HepG2 (cell line): ENCODE results near the gene SMIM20. TPM values are rescaled to one million over a fixed set of nuclear protein-coding genes. Genes with fewer than 3 reads are reported as not detected.

Source experiments
- ATAC-seq: fragments of 200-7000 bp; cut with Tn5 transposase; 3 replicates; pipeline ENCODE4 v1.9.1; 2020; ENCODE audit warnings: mild to moderate bottlenecking, moderate library complexity
- Bru-seq: library from RNA; stranded (reverse); fragments of 400-500 nt; gene quantifications from one replicate; lab custom pipeline; 2021; lab: Mats Ljungman, UMichigan
- BruChase-seq, 2 experiments: library from RNA; stranded (reverse); fragments of 400-500 nt; gene quantifications; one replicate each; lab custom pipeline; 2021; lab: Mats Ljungman, UMichigan
- BruUV-seq: library from RNA; stranded (reverse); fragments of 400-500 nt; replicated peaks from 2 replicates; lab custom pipeline; 2021; lab: Mats Ljungman, UMichigan
- CTCF ChIA-PET: fragments of 300-600 bp; formaldehyde crosslinking; extraction: SDS; loops from one replicate; lab custom pipeline; 2021; ENCODE audit warnings: low total read pairs, inconsistent platforms, low intra/inter-chr PET ratio; lab: Yijun Ruan, JAX
- POLR2A ChIA-PET: fragments of 350-600 bp; sonication (Branson Sonifier 250); formaldehyde crosslinking; loops from one replicate; lab custom pipeline; 2020; ENCODE audit warnings: antibody characterized with exemption, inconsistent platforms; lab: Yijun Ruan, JAX
- DNase-seq: peaks from one replicate; pipeline ENCODE4 v3.0.0-alpha.2; 2015; ENCODE audit warnings: low spot score
- FAIRE-seq: peaks from 3 replicates; lab custom pipeline; 2011; peaks lifted over from hg19 to GRCh38; lab: Jason Lieb, UNC
- H2AFZ ChIP-seq: one replicate; pipeline ENCODE4 v1.6.1; 2011; ENCODE audit warnings: low read length, inconsistent platforms
- H3K27ac ChIP-seq: fragments of 300-600 bp; 3 replicates; pipeline ENCODE4 v1.8.0; 2011; ENCODE audit warnings: mixed run types, mild to moderate bottlenecking, mixed read lengths, low read length, inconsistent platforms; ENCODE audit not compliant: insufficient read depth; ENCODE audit errors: extremely low read length
- H3K27me3 ChIP-seq, 2 experiments: fragments of 200-600 bp in 1 of 2; 2 replicates in 1 of 2; 3 replicates in 1 of 2; pipeline versions ENCODE4 v1.6.0 to v1.8.0; 2011; ENCODE audit warnings: low read length in 2 of 2, mild to moderate bottlenecking in 2 of 2, moderate library complexity in 2 of 2, inconsistent platforms in 1 of 2; ENCODE audit not compliant: insufficient read depth in 2 of 2, control insufficient read depth in 1 of 2
- H3K36me3 ChIP-seq, 2 experiments: fragments of 200-600 bp in 1 of 2; replicated peaks in 1 of 2; 2 replicates in 1 of 2; 3 replicates in 1 of 2; pipeline versions ENCODE4 v1.5.1 to v1.8.0; 2011; ENCODE audit warnings: low read length in 2 of 2, inconsistent platforms in 1 of 2; ENCODE audit not compliant: insufficient read depth in 2 of 2, control insufficient read depth in 1 of 2
- H3K4me1 ChIP-seq: 2 replicates; pipeline ENCODE4 v1.5.1; 2012; ENCODE audit warnings: low read length, inconsistent platforms; ENCODE audit not compliant: insufficient read depth
- H3K4me2 ChIP-seq: 2 replicates; pipeline ENCODE4 v1.6.0; 2011; ENCODE audit warnings: low read depth, low read length, inconsistent platforms
- H3K4me3 ChIP-seq, 3 experiments: fragments of 200-600 bp in 1 of 3; sonication (generic), shearing (Covaris generic) in 1 of 3; replicated peaks in 1 of 3; 2 replicates each; pipeline ENCODE4 v1.5.1; 2011 to 2016; ENCODE audit warnings: low read length in 3 of 3, inconsistent platforms in 2 of 3, low read depth in 2 of 3, mild to moderate bottlenecking in 2 of 3, control low read depth in 1 of 3, mixed read lengths in 1 of 3; ENCODE audit not compliant: insufficient read depth in 1 of 3
- H3K79me2 ChIP-seq: one replicate; pipeline ENCODE4 v1.6.1; 2011; ENCODE audit warnings: low read length, inconsistent platforms; ENCODE audit not compliant: insufficient read depth
- H3K9ac ChIP-seq: 2 replicates; pipeline ENCODE4 v1.6.0; 2011; ENCODE audit warnings: mild to moderate bottlenecking, low read depth, low read length, inconsistent platforms; ENCODE audit not compliant: insufficient read depth
- H3K9me3 ChIP-seq: 2 replicates; pipeline ENCODE4 v1.5.1; 2012; ENCODE audit warnings: mild to moderate bottlenecking, low read length
- H4K20me1 ChIP-seq: 2 replicates; pipeline ENCODE4 v1.6.0; 2011; ENCODE audit warnings: inconsistent platforms, mild to moderate bottlenecking, low read length, moderate library complexity; ENCODE audit not compliant: insufficient read depth
- BHLHE40 ChIP-seq: IDR thresholded peaks from 2 replicates; pipeline ENCODE4 v1.6.1; 2011; ENCODE audit warnings: low read length, improper control_type of control experiment
- HHEX ChIP-seq: IDR thresholded peaks from 2 replicates; pipeline ENCODE4 v1.6.1; 2016; ENCODE audit warnings: control low read depth
- NR2F6 ChIP-seq, 2 experiments: IDR thresholded peaks; 2 replicates each; pipeline ENCODE4 v1.6.1; 2016; ENCODE audit warnings: antibody characterized with exemption in 1 of 2, mild to moderate bottlenecking in 1 of 2
- TOE1 ChIP-seq: sonication (generic); formaldehyde crosslinking; IDR thresholded peaks from 2 replicates; pipeline ENCODE4 v1.4.0; 2020; ENCODE audit warnings: mild to moderate bottlenecking, missing genetic modification reagents
- ZFP90 ChIP-seq: sonication (generic); formaldehyde crosslinking; IDR thresholded peaks from 2 replicates; pipeline ENCODE4 v1.8.0; 2022; ENCODE audit warnings: missing genetic modification reagents, mild to moderate bottlenecking, inconsistent platforms, borderline replicate concordance
- ZNF12 ChIP-seq: sonication (generic); formaldehyde crosslinking; IDR thresholded peaks from 2 replicates; pipeline ENCODE4 v1.5.0; 2020; ENCODE audit warnings: missing genetic modification reagents
- ZNF232 ChIP-seq: sonication (generic); formaldehyde crosslinking; IDR thresholded peaks from 2 replicates; pipeline ENCODE4 v1.4.0; 2020; ENCODE audit warnings: missing genetic modification reagents, borderline replicate concordance
- ZNF430 ChIP-seq: sonication (generic); formaldehyde crosslinking; IDR thresholded peaks from 2 replicates; pipeline ENCODE4 v1.9.0; 2021; ENCODE audit warnings: mild to moderate bottlenecking, missing genetic modification reagents
- ZNF646 ChIP-seq: sonication (generic); formaldehyde crosslinking; IDR thresholded peaks from 2 replicates; pipeline ENCODE4 v1.9.0; 2021; ENCODE audit warnings: mild to moderate bottlenecking, missing genetic modification reagents
- ZNF703 ChIP-seq: sonication (generic); formaldehyde crosslinking; IDR thresholded peaks from 2 replicates; pipeline ENCODE4 v1.5.1; 2020; ENCODE audit warnings: missing genetic modification reagents, mild to moderate bottlenecking, moderate library complexity, borderline replicate concordance
- ZSCAN31 ChIP-seq: sonication (generic); formaldehyde crosslinking; IDR thresholded peaks from 2 replicates; pipeline ENCODE4 v1.5.0; 2020; ENCODE audit warnings: low read depth, mild to moderate bottlenecking, missing genetic modification reagents
- WGBS: methylation state at CpG from one replicate; pipeline ENCODE4 v1.1.6; 2017; ENCODE audit warnings: low lambda C conversion rate; 5-methylcytosine and 5-hydroxymethylcytosine counted together
- in situ Hi-C: cut with HindIII; loops from 2 replicates; pipeline ENCODE4 v1.10.0; 2017; ENCODE audit warnings: low pct_unique_long_range_greater_than_20kb; ENCODE audit not compliant: extremely low pct_ligation_motif_present
- intact Hi-C: fragments of 100-400 bp; cut with micrococcal nuclease; formaldehyde crosslinking; loops from one replicate; pipeline ENCODE4 v1.10.0; 2022; ENCODE audit not compliant: unreplicated experiment
- long read RNA-seq, 2 experiments: library from RNA in 1 of 2; library from polyadenylated mRNA in 1 of 2; stranded (forward) in 1 of 2; unstranded in 1 of 2; transcript quantifications; one replicate each; pipeline ENCODE4 v2.0.0, GENCODE V29; 2019 to 2022
- polyA minus RNA-seq, 3 experiments: library from RNA; depleted of rRNA, polyadenylated mRNA; stranded (reverse); fragments of >200 nt; gene quantifications; 2 replicates each; pipeline ENCODE4 v1.2.3, GENCODE V29; 2011; ENCODE audit warnings: low replicate concordance in 1 of 3
- polyA plus RNA-seq, 8 experiments: library from polyadenylated mRNA; depleted of rRNA in 3 of 8; stranded (reverse) in 7 of 8; unstranded in 1 of 8; fragments of >200 nt; fragmentation: Illumina TruSeq in 4 of 8; extraction: Trizol in 4 of 8; gene quantifications; 2 replicates each; pipeline versions ENCODE4 v1.2.1 to v1.2.3, GENCODE V29; 2011 to 2016; ENCODE audit warnings: low read depth in 4 of 8, missing spikeins in 1 of 8, mixed read lengths in 1 of 8; ENCODE audit not compliant: insufficient read depth in 1 of 8
- total RNA-seq, 5 experiments: library from RNA; depleted of rRNA; stranded (reverse); fragments of >200 nt; fragmentation: Illumina TruSeq; extraction: Trizol; gene quantifications; 2 replicates each; pipeline ENCODE4 v1.2.3, GENCODE V29; 2016; ENCODE audit warnings: low read depth in 1 of 5

The SMIM20 gene
- total RNA-seq (2016; rRNA removed; fragmentation: Illumina TruSeq; extraction: Trizol) (30.2 and 36.3 TPM in 2 replicates), polyA plus RNA-seq (2011; rRNA removed) (18.0 and 26.3 TPM in 2 replicates), polyA minus RNA-seq (2011; rRNA and poly(A)+ RNA removed; ENCODE audit: low replicate concordance) (2.2 and 3.3 TPM in 2 replicates), Bru-seq, nascent RNA (percentile 72 among the genes with signal in this experiment), BruChase-seq, experiment 1, labeled RNA remaining after a 6-hour chase (percentile 67 among the genes with signal in this experiment), BruChase-seq, experiment 2, labeled RNA remaining after a 2-hour chase (percentile 71 among the genes with signal in this experiment)
- total RNA-seq (2016; cell fraction: cytosol; rRNA removed; fragmentation: Illumina TruSeq; extraction: Trizol; ENCODE audit: low read depth) = 49.4 and 69.7 TPM in 2 replicates
- 29.7 and 32.4 TPM in 2 replicates for total RNA-seq (2016; cell fraction: insoluble cytoplasmic fraction; rRNA removed; fragmentation: Illumina TruSeq; extraction: Trizol)
- 58.5 and 74.9 TPM in 2 replicates for total RNA-seq (2016; cell fraction: membrane; rRNA removed; fragmentation: Illumina TruSeq; extraction: Trizol)
- total RNA-seq (2016; cell fraction: nucleus; rRNA removed; fragmentation: Illumina TruSeq; extraction: Trizol) = 13.3 and 17.3 TPM in 2 replicates
- polyA plus RNA-seq (2011; cell fraction: cytosol; rRNA removed) = 17.6 and 20.7 TPM in 2 replicates
- polyA plus RNA-seq (2011; cell fraction: nucleus; rRNA removed) = 3.5 and 5.8 TPM in 2 replicates
- 31.8 and 34.3 TPM in 2 replicates for polyA plus RNA-seq (2012)
- 50.8 and 84.6 TPM in 2 replicates for polyA plus RNA-seq (2016; cell fraction: cytosol; fragmentation: Illumina TruSeq; extraction: Trizol; ENCODE audit: low read depth)
- polyA plus RNA-seq (2016; cell fraction: insoluble cytoplasmic fraction; fragmentation: Illumina TruSeq; extraction: Trizol; ENCODE audit: low read depth) = 32.2 and 38.8 TPM in 2 replicates
- polyA plus RNA-seq (2016; cell fraction: membrane; fragmentation: Illumina TruSeq; extraction: Trizol; ENCODE audit: low read depth) = 51.2 and 73.4 TPM in 2 replicates
- polyA plus RNA-seq (2016; cell fraction: nucleus; fragmentation: Illumina TruSeq; extraction: Trizol; ENCODE audit: insufficient read depth, low read depth) = 24.1 and 28.3 TPM in 2 replicates
- 5.4 TPM in 2 replicates for polyA minus RNA-seq (2011; cell fraction: cytosol; rRNA and poly(A)+ RNA removed)
- polyA minus RNA-seq (2011; cell fraction: nucleus; rRNA and poly(A)+ RNA removed) = 2.6 and 4.0 TPM in 2 replicates
- long read RNA-seq, experiment 1, transcript SMIM20-201 (3 exons, 935 nt) = major isoform, 51 of 53 reads
- long read RNA-seq, experiment 1, partial matches to known transcripts = 0 of 53 reads
- long read RNA-seq, experiment 1, other reads (novel, unspliced or antisense) = 2 of 53 reads
- long read RNA-seq, experiment 2, transcript SMIM20-201 (3 exons, 935 nt) = major isoform, 63 of 74 reads
- long read RNA-seq, experiment 2, partial matches to known transcripts = 8 of 74 reads
- long read RNA-seq, experiment 2, other reads (novel, unspliced or antisense) = 3 of 74 reads

DNA sequence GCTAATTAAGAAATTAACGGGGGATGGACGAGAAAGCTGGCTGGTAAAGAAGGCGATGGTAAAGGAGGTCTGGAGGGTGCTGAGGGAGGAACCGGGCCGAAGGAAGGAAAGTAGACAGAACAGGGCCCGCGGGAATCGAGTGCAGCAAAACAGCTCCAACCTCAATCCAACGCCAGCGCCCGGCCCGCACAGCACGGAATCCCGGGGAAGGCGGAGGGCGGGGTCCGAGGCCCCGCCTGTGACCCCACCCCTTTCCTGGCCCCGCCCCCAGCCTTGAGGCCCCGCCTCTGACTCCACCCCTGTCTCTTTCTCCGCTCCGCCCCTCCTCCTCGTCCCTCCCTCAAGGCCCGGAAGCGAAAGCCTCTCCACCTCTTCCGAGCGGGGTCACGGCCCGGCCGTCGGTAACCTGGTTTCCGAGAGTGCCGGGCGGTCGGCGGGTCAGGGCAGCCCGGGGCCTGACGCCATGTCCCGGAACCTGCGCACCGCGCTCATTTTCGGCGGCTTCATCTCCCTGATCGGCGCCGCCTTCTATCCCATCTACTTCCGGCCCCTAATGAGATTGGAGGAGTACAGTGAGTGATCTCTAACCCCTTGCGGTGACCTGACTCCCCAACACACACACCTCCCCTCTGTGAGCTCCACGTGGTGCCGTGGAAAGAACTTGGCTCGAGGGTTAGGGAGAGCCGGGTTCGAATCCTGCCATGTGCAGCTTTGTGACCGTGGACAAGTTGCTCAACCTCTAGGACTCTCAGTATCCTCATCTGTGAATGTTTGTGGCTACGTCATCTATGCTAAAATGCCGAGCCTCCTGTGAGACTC lies at the start of gene SMIM20:
Gene SMIM20 (plus strand): TSS at position 370 of the 819 bp plus-strand sequence. CDS start 94 bp downstream, at position 464.
- Histone ChIP-seq H2AFZ (peak within 1 kb of the TSS; percentile 33), H3K9me3 (no peaks in the 10 kb centered on the region), H3K4me1 (peaks cover 53% of the 10 kb centered on the region), H3K9ac (peak within 1 kb of the TSS; percentile 88), H3K27me3 (no peaks in the 10 kb centered on the region; a peak in 1 of 5 replicates), H3K27ac (peak within 1 kb of the TSS; percentile 96), H3K4me2 (peak within 1 kb of the TSS; percentile 93), H4K20me1 (no peaks in the 10 kb centered on the region), H3K79me2 (peaks cover 6% of the 10 kb centered on the region), H3K36me3 (no peaks in the 10 kb centered on the region), H3K4me3 (peak within 1 kb of the TSS; percentile 67 to 79 (median 68))
- FAIRE-seq (peak; percentile 74), DNase-seq (peak; percentile 83), ATAC-seq (peak; percentile 95)
- in situ Hi-C loops (no loop called here), intact Hi-C loops (no loop called here)
- WGBS = under 1% methylated on average over 35 of the region's 57 CpGs
- POLR2A ChIA-PET = interaction anchor here (1.0 to 1.2 kb wide), 2 partner anchors 39 to 947 kb away, joined by 3 read pairs; partner anchors contain the start of gene STIM2
- BruUV-seq = TSS peak; percentile 87
- CTCF ChIA-PET = no interaction called here
- TF ChIP-seq NR2F6 (IDR thresholded peaks at IDR 0.05) (peak; percentile 41; the same call in 1 of the 2 replicates), NR2F6 (CRISPR knock-in tag; IDR thresholded peaks at IDR 0.05) (peak; percentile 67), BHLHE40 (no peak), ZNF12 (CRISPR knock-in tag) (peak; percentile 60; the same call in 1 of the 2 replicates), ZNF646 (no peak), ZNF703 (CRISPR knock-in tag) (no peak), ZNF232 (CRISPR knock-in tag) (peak; percentile 15; the same call in 1 of the 2 replicates), TOE1 (CRISPR knock-in tag) (peak; percentile 72; the same call in 1 of the 2 replicates), HHEX (CRISPR knock-in tag) (no peak), ZNF430 (CRISPR knock-in tag) (peak; percentile 75), ZFP90 (CRISPR knock-in tag) (peak; percentile 88; the same call in 1 of the 2 replicates), ZSCAN31 (CRISPR knock-in tag) (peak; percentile 65; the same call in 1 of the 2 replicates)
